HepG2 (cell line): ENCODE results near the gene TRPM1. TPM values are rescaled to one million over a fixed set of nuclear protein-coding genes. Genes with fewer than 3 reads are reported as not detected.
"Not testable (repeated sequence)": the region's sequence is repeated elsewhere in the genome, so short reads cannot be mapped to it uniquely, and the experiment has no call there.

Source experiments
- ATAC-seq: fragments of 200-7000 bp; cut with Tn5 transposase; 3 replicates; pipeline ENCODE4 v1.9.1; 2020; ENCODE audit warnings: mild to moderate bottlenecking, moderate library complexity
- BruUV-seq: library from RNA; stranded (reverse); fragments of 400-500 nt; replicated peaks from 2 replicates; lab custom pipeline; 2021; lab: Mats Ljungman, UMichigan
- CTCF ChIA-PET: fragments of 300-600 bp; formaldehyde crosslinking; extraction: SDS; loops from one replicate; lab custom pipeline; 2021; ENCODE audit warnings: low total read pairs, inconsistent platforms, low intra/inter-chr PET ratio; lab: Yijun Ruan, JAX
- POLR2A ChIA-PET: fragments of 350-600 bp; sonication (Branson Sonifier 250); formaldehyde crosslinking; loops from one replicate; lab custom pipeline; 2020; ENCODE audit warnings: antibody characterized with exemption, inconsistent platforms; lab: Yijun Ruan, JAX
- DNase-seq: peaks from one replicate; pipeline ENCODE4 v3.0.0-alpha.2; 2015; ENCODE audit warnings: low spot score
- FAIRE-seq: peaks from 3 replicates; lab custom pipeline; 2011; peaks lifted over from hg19 to GRCh38; lab: Jason Lieb, UNC
- H2AFZ ChIP-seq: one replicate; pipeline ENCODE4 v1.6.1; 2011; ENCODE audit warnings: low read length, inconsistent platforms
- H3K27ac ChIP-seq: fragments of 300-600 bp; 3 replicates; pipeline ENCODE4 v1.8.0; 2011; ENCODE audit warnings: mixed run types, mild to moderate bottlenecking, mixed read lengths, low read length, inconsistent platforms; ENCODE audit not compliant: insufficient read depth; ENCODE audit errors: extremely low read length
- H3K27me3 ChIP-seq, 2 experiments: fragments of 200-600 bp in 1 of 2; 2 replicates in 1 of 2; 3 replicates in 1 of 2; pipeline versions ENCODE4 v1.6.0 to v1.8.0; 2011; ENCODE audit warnings: low read length in 2 of 2, mild to moderate bottlenecking in 2 of 2, moderate library complexity in 2 of 2, inconsistent platforms in 1 of 2; ENCODE audit not compliant: insufficient read depth in 2 of 2, control insufficient read depth in 1 of 2
- H3K36me3 ChIP-seq, 2 experiments: fragments of 200-600 bp in 1 of 2; replicated peaks in 1 of 2; 2 replicates in 1 of 2; 3 replicates in 1 of 2; pipeline versions ENCODE4 v1.5.1 to v1.8.0; 2011; ENCODE audit warnings: low read length in 2 of 2, inconsistent platforms in 1 of 2; ENCODE audit not compliant: insufficient read depth in 2 of 2, control insufficient read depth in 1 of 2
- H3K4me1 ChIP-seq: 2 replicates; pipeline ENCODE4 v1.5.1; 2012; ENCODE audit warnings: low read length, inconsistent platforms; ENCODE audit not compliant: insufficient read depth
- H3K4me2 ChIP-seq: 2 replicates; pipeline ENCODE4 v1.6.0; 2011; ENCODE audit warnings: low read depth, low read length, inconsistent platforms
- H3K4me3 ChIP-seq, 3 experiments: fragments of 200-600 bp in 1 of 3; sonication (generic), shearing (Covaris generic) in 1 of 3; replicated peaks in 1 of 3; 2 replicates each; pipeline ENCODE4 v1.5.1; 2011 to 2016; ENCODE audit warnings: low read length in 3 of 3, inconsistent platforms in 2 of 3, low read depth in 2 of 3, mild to moderate bottlenecking in 2 of 3, control low read depth in 1 of 3, mixed read lengths in 1 of 3; ENCODE audit not compliant: insufficient read depth in 1 of 3
- H3K79me2 ChIP-seq: one replicate; pipeline ENCODE4 v1.6.1; 2011; ENCODE audit warnings: low read length, inconsistent platforms; ENCODE audit not compliant: insufficient read depth
- H3K9ac ChIP-seq: 2 replicates; pipeline ENCODE4 v1.6.0; 2011; ENCODE audit warnings: mild to moderate bottlenecking, low read depth, low read length, inconsistent platforms; ENCODE audit not compliant: insufficient read depth
- H3K9me3 ChIP-seq: 2 replicates; pipeline ENCODE4 v1.5.1; 2012; ENCODE audit warnings: mild to moderate bottlenecking, low read length
- H4K20me1 ChIP-seq: 2 replicates; pipeline ENCODE4 v1.6.0; 2011; ENCODE audit warnings: inconsistent platforms, mild to moderate bottlenecking, low read length, moderate library complexity; ENCODE audit not compliant: insufficient read depth
- ARNT ChIP-seq: fragments of 450-650 bp; IDR thresholded peaks from 2 replicates; pipeline ENCODE4 v1.6.1; 2017
- DBP ChIP-seq: sonication (generic); formaldehyde crosslinking; IDR thresholded peaks from 2 replicates; pipeline ENCODE4 v1.4.0; 2020; ENCODE audit warnings: missing genetic modification reagents; ENCODE audit errors: not compliant biosample characterization
- DMAP1 ChIP-seq: IDR thresholded peaks from 2 replicates; pipeline ENCODE4 v1.6.1; 2016
- HOXA9 ChIP-seq: sonication (generic); formaldehyde crosslinking; IDR thresholded peaks from 2 replicates; pipeline ENCODE4 v1.8.1; 2022; ENCODE audit warnings: missing genetic modification reagents, mild to moderate bottlenecking, moderate library complexity, borderline replicate concordance
- IKZF5 ChIP-seq: IDR thresholded peaks from 2 replicates; pipeline ENCODE4 v1.6.1; 2018; ENCODE audit warnings: missing genetic modification reagents, mild to moderate bottlenecking, missing compliant biosample characterization
- KLF6 ChIP-seq: IDR thresholded peaks from 2 replicates; pipeline ENCODE4 v1.8.0; 2016; ENCODE audit warnings: missing biosample characterization, missing genetic modification reagents
- NFRKB ChIP-seq: fragments of 450-650 bp; IDR thresholded peaks from 2 replicates; pipeline ENCODE4 v1.6.1; 2017
- NFYB ChIP-seq: sonication (generic); formaldehyde crosslinking; IDR thresholded peaks from 2 replicates; pipeline ENCODE4 v1.4.0; 2020; ENCODE audit warnings: missing genetic modification reagents
- POLR2G ChIP-seq: fragments of 200-400 bp; formaldehyde crosslinking; IDR thresholded peaks from 2 replicates; pipeline ENCODE4 v1.6.1; 2018; ENCODE audit warnings: mild to moderate bottlenecking, low read depth, low read length, moderate library complexity
- RBFOX2 ChIP-seq: fragments of 200-400 bp; formaldehyde crosslinking; IDR thresholded peaks from 2 replicates; pipeline ENCODE4 v1.6.1; 2017; ENCODE audit warnings: low read depth, mild to moderate bottlenecking, low read length
- ZFYVE20 ChIP-seq: sonication (generic); formaldehyde crosslinking; IDR thresholded peaks from 2 replicates; pipeline ENCODE4 v1.8.0; 2023; ENCODE audit warnings: low read depth, mild to moderate bottlenecking, moderate library complexity, missing genetic modification reagents, borderline replicate concordance
- ZNF451 ChIP-seq: sonication (generic); formaldehyde crosslinking; IDR thresholded peaks from 2 replicates; pipeline ENCODE4 v1.5.0; 2020; ENCODE audit warnings: mild to moderate bottlenecking, missing genetic modification reagents
- WGBS: methylation state at CpG from one replicate; pipeline ENCODE4 v1.1.6; 2017; ENCODE audit warnings: low lambda C conversion rate; 5-methylcytosine and 5-hydroxymethylcytosine counted together
- in situ Hi-C: cut with HindIII; loops from 2 replicates; pipeline ENCODE4 v1.10.0; 2017; ENCODE audit warnings: low pct_unique_long_range_greater_than_20kb; ENCODE audit not compliant: extremely low pct_ligation_motif_present
- intact Hi-C: fragments of 100-400 bp; cut with micrococcal nuclease; formaldehyde crosslinking; loops from one replicate; pipeline ENCODE4 v1.10.0; 2022; ENCODE audit not compliant: unreplicated experiment
- polyA plus RNA-seq, 8 experiments: library from polyadenylated mRNA; depleted of rRNA in 3 of 8; stranded (reverse) in 7 of 8; unstranded in 1 of 8; fragments of >200 nt; fragmentation: Illumina TruSeq in 4 of 8; extraction: Trizol in 4 of 8; gene quantifications; 2 replicates each; pipeline versions ENCODE4 v1.2.1 to v1.2.3, GENCODE V29; 2011 to 2016; ENCODE audit warnings: low read depth in 4 of 8, missing spikeins in 1 of 8, mixed read lengths in 1 of 8; ENCODE audit not compliant: insufficient read depth in 1 of 8
- total RNA-seq, 5 experiments: library from RNA; depleted of rRNA; stranded (reverse); fragments of >200 nt; fragmentation: Illumina TruSeq; extraction: Trizol; gene quantifications; 2 replicates each; pipeline ENCODE4 v1.2.3, GENCODE V29; 2016; ENCODE audit warnings: low read depth in 1 of 5

The TRPM1 gene
- total and polyA plus RNA-seq, 2 of the 13 experiments (the other 11 are each of a cell fraction or from before 2014, with no cell fraction given) = not detected

GRCh38 chr15:31088041-31088440, 13.5 kb downstream of the TRPM1 start:
- CTCF ChIA-PET, H3K27me3 ChIP-seq, H4K20me1 ChIP-seq, in situ Hi-C loops, H3K36me3 ChIP-seq, H2AFZ ChIP-seq, H3K79me2 ChIP-seq, ATAC-seq, H3K9ac ChIP-seq, BruUV-seq, FAIRE-seq, H3K9me3 ChIP-seq, DNase-seq, H3K4me3 ChIP-seq: not testable (repeated sequence)
- 0 out of 2 replicates have a peak overlapping the region, but pooled peaks have one; percentile 80 for H3K4me2 ChIP-seq
- POLR2A ChIA-PET = interaction anchor here (0.7 to 1.6 kb wide), 3 partner anchors 18 to 70 kb away, joined by 3 to 6 read pairs (median 3); no protein-coding TSS in a partner anchor
- intact Hi-C loops = loop anchor here (5.0 kb wide), 1 partner anchor 76 kb away; no protein-coding TSS in a partner anchor
- 75% methylated on average over 8 of the region's 8 CpGs for WGBS
- peaks cover 91% of the 10 kb centered on the region for H3K4me1 ChIP-seq
- peak overlapping the region; percentile 71 for H3K27ac ChIP-seq
- peak; percentile 46 for TF ChIP-seq NFYB (CRISPR knock-in tag)
- TF ChIP-seq, all 625 proteins: peak for 1; not testable (repeated sequence) for 624

GRCh38 chr15:31086344-31086743, 15.2 kb downstream of the TRPM1 start:
- Histone ChIP-seq H3K36me3 (no peaks in the 10 kb centered on the region), H3K4me1 (peaks cover 91% of the 10 kb centered on the region), H3K4me2 (no peak overlapping the region), H3K27me3 (no peaks in the 10 kb centered on the region; a peak in 1 of 5 replicates), H3K4me3 (no peak overlapping the region), H4K20me1 (no peaks in the 10 kb centered on the region), H2AFZ (no peak overlapping the region), H3K9ac (no peak overlapping the region), H3K9me3 (no peaks in the 10 kb centered on the region), H3K27ac (no peak overlapping the region), H3K79me2 (no peaks in the 10 kb centered on the region)
- ATAC-seq (no peak), DNase-seq (no peak), FAIRE-seq (no peak)
- no TSS peak for BruUV-seq
- ChIA-PET CTCF (no interaction called here), POLR2A (no interaction called here)
- TF ChIP-seq IKZF5 (CRISPR knock-in tag) (no peak), NFRKB (no peak), ZNF451 (no peak), HOXA9 (CRISPR knock-in tag) (no peak), DBP (CRISPR knock-in tag) (no peak), ZFYVE20 (CRISPR knock-in tag) (no peak), KLF6 (CRISPR knock-in tag) (no peak), DMAP1 (CRISPR knock-in tag) (no peak), RBFOX2 (no peak), ARNT (no peak), POLR2G (no peak)
- in situ Hi-C loops = no loop called here
- intact Hi-C loops = loop anchor here (5.0 kb wide), 1 partner anchor 74 kb away; no protein-coding TSS in a partner anchor
- no CpG with 5 or more reads among the region's 4 CpGs for WGBS
